ENCODE data around the gene ATRX.
"Not testable (repeated sequence)": the region's sequence is repeated elsewhere in the genome, so short reads cannot be mapped to it uniquely, and the experiment has no call there.

The ATRX gene, protein sequence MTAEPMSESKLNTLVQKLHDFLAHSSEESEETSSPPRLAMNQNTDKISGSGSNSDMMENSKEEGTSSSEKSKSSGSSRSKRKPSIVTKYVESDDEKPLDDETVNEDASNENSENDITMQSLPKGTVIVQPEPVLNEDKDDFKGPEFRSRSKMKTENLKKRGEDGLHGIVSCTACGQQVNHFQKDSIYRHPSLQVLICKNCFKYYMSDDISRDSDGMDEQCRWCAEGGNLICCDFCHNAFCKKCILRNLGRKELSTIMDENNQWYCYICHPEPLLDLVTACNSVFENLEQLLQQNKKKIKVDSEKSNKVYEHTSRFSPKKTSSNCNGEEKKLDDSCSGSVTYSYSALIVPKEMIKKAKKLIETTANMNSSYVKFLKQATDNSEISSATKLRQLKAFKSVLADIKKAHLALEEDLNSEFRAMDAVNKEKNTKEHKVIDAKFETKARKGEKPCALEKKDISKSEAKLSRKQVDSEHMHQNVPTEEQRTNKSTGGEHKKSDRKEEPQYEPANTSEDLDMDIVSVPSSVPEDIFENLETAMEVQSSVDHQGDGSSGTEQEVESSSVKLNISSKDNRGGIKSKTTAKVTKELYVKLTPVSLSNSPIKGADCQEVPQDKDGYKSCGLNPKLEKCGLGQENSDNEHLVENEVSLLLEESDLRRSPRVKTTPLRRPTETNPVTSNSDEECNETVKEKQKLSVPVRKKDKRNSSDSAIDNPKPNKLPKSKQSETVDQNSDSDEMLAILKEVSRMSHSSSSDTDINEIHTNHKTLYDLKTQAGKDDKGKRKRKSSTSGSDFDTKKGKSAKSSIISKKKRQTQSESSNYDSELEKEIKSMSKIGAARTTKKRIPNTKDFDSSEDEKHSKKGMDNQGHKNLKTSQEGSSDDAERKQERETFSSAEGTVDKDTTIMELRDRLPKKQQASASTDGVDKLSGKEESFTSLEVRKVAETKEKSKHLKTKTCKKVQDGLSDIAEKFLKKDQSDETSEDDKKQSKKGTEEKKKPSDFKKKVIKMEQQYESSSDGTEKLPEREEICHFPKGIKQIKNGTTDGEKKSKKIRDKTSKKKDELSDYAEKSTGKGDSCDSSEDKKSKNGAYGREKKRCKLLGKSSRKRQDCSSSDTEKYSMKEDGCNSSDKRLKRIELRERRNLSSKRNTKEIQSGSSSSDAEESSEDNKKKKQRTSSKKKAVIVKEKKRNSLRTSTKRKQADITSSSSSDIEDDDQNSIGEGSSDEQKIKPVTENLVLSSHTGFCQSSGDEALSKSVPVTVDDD (N-terminal part only)

DNA sequence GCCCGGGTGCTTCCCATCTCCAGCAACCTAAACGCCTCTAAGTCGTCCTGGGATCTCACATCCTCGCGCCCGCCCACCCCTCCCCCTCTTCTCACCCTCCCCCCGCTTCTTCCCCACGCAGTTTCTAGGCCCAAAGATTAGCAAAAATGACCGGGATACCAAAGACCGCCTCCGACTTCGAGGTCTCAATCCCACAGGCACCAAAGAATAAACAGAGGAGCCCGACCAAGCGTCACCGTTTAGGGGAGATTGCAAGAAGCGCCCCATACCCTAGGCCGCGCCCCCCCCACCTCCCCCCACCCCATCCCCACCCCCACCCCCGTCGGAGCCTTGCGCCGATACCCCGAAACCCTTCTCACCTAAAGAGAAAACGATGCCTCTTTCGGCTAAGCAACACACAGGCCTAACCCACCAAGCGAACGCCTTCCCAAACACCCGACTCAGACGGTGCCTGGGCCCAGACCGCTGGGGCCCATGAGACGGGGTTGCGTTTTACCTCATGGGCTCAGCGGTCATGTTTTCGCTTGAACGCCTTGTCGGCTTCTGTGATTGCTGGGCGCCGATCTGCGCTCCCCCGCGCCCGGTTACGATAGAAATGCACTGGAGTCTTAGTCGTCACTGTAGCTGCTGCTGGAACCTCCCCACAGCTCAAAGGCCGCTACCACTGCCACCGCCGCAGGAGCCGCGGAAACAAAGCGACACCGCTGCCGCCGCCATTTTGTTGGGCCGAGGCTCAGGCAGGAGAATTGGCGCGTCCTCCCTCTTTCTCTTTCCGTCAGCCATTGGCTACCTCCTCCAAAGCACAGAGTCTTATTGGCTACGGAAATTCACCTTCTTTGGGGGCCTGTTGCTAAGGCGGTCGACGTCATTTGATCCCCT is at the start of gene ATRX:
Gene ATRX (minus strand): TSS at position 731 of the 879 bp plus-strand sequence. CDS start 215 bp downstream, at position 516.
- Histone ChIP-seq H3K4me3 (ENCODE audit: low read depth, low read length) (peak within 1 kb of the TSS; percentile 80), H3K27ac (peak within 1 kb of the TSS; percentile 98), H3K36me3 (peaks cover 8% of the 10 kb centered on the region), H3K9me3 (ENCODE audit: severe bottlenecking) (peaks cover 3% of the 10 kb centered on the region), H3K27me3 (ENCODE audit: insufficient read depth, low read depth, severe bottlenecking) (peaks cover 4% of the 10 kb centered on the region)
- DNase-seq = peak; percentile 72
- TF ChIP-seq, protein P1, sequence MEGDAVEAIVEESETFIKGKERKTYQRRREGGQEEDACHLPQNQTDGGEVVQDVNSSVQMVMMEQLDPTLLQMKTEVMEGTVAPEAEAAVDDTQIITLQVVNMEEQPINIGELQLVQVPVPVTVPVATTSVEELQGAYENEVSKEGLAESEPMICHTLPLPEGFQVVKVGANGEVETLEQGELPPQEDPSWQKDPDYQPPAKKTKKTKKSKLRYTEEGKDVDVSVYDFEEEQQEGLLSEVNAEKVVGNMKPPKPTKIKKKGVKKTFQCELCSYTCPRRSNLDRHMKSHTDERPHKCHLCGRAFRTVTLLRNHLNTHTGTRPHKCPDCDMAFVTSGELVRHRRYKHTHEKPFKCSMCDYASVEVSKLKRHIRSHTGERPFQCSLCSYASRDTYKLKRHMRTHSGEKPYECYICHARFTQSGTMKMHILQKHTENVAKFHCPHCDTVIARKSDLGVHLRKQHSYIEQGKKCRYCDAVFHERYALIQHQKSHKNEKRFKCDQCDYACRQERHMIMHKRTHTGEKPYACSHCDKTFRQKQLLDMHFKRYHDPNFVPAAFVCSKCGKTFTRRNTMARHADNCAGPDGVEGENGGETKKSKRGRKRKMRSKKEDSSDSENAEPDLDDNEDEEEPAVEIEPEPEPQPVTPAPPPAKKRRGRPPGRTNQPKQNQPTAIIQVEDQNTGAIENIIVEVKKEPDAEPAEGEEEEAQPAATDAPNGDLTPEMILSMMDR (IDR thresholded peaks at IDR 0.05; ENCODE audit: low read depth, low read length) = no peak

DNA sequence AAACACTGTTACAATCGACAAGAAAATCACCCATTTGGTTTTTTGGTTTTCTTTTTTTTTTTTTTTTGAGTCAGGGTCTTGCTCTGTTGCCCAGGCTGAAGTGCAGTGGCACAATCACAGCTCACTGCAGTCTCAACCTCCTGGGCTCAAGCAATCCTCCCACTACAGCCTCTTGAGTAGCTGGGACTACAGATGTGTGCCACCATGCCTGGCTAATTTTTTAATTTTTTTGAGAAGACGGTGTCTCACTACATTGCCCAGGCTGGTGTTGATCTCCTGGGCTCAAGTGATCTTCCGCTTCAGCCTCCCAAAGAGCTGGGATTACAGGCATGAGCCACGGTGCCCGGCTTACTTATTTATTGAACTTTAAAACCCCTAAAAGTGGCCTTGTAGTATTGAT is 45.5 kb upstream of the ATRX start:
- H3K4me3 ChIP-seq (ENCODE audit: low read depth, low read length); H3K36me3 ChIP-seq; H3K9me3 ChIP-seq (ENCODE audit: severe bottlenecking); H3K27ac ChIP-seq; DNase-seq; H3K27me3 ChIP-seq (ENCODE audit: insufficient read depth, low read depth, severe bottlenecking): not testable (repeated sequence)

DNA sequence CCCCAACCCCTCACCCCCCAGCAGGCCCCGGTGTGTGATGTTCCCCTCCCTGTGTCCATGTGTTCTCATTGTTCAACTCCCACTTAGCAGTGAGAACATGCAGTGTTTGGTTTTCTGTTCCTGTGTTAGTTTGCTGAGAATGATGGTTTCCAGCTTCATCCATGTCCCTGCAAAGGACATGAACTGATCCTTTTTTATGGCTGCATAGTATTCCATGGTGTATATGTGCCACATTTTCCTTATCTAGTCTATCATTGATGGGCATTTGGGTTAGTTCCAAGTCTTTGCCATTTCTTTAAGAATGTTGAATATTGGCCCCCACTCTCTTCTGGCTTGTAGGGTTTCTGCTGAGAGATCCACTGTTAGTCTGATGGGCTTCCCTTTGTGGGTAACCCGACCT is 36.0 kb upstream of the ATRX start:
- not testable (repeated sequence) for H3K27me3 ChIP-seq (ENCODE audit: insufficient read depth, low read depth, severe bottlenecking); DNase-seq; H3K9me3 ChIP-seq (ENCODE audit: severe bottlenecking); H3K27ac ChIP-seq; H3K4me3 ChIP-seq (ENCODE audit: low read depth, low read length); H3K36me3 ChIP-seq

DNA sequence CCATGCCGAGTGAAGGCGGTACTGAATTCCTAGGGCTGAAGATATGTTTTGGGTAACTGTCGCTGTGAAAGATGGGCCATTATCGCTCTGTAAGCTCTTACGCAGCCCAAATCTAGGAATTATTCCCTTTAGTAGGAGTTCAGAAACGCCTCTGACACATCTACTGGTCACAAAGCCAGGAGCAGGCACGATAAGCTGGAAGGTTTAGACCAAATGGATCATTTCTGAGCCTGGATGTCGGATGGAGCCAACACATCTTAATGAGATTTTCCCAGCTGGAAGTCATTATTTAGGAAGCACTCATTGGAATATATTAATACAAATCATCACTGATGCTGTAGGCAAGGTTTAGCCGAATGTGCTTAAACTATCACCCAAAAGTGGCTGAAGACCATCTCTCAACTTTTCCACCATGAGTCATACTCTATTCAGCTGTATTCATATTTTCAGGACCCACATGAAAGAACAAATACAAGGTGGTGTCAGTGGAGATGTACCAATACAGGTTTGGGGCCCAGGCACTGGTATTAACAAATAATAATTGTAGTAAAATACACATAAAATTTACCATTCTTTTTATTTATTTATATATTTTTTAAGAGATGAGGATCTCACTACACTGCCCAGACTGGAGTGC is 34.2 kb upstream of the ATRX start:
- no peak for DNase-seq
- no peaks in the 10 kb centered on the region for H3K36me3 ChIP-seq
- no peak overlapping the region for H3K27ac ChIP-seq
- TF ChIP-seq, protein P1 (IDR thresholded peaks at IDR 0.05; ENCODE audit: low read depth, low read length) = no peak
- no peaks in the 10 kb centered on the region for H3K9me3 ChIP-seq (ENCODE audit: severe bottlenecking)
- no peak overlapping the region for H3K4me3 ChIP-seq (ENCODE audit: low read depth, low read length)
- no peaks in the 10 kb centered on the region for H3K27me3 ChIP-seq (ENCODE audit: insufficient read depth, low read depth, severe bottlenecking)

DNA sequence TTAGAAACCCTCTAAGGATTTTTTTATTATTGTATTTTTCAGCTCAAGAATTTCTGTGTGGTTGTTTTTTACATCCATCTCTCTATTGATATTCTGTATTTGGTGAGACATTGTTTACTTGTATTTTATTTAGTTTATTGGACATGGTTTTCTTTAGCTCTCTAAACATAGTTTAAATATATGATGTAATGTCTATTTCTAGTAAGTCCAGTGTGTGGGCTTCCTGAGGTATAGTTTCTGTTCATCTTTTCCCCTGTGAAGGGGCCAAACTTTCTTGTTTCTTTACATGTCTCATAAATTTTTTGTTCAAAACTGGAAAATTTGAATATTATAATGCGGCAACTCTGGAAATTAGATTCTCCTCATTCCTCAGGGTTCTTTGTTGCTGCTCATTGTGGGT is 28.2 kb upstream of the ATRX start:
- H3K36me3 ChIP-seq = no peaks in the 10 kb centered on the region
- H3K27me3 ChIP-seq (ENCODE audit: insufficient read depth, low read depth, severe bottlenecking) = no peaks in the 10 kb centered on the region
- H3K4me3 ChIP-seq (ENCODE audit: low read depth, low read length) = no peak overlapping the region
- DNase-seq = no peak
- TF ChIP-seq, protein P1 (IDR thresholded peaks at IDR 0.05; ENCODE audit: low read depth, low read length) = no peak
- no peaks in the 10 kb centered on the region for H3K9me3 ChIP-seq (ENCODE audit: severe bottlenecking)
- no peak overlapping the region for H3K27ac ChIP-seq

DNA sequence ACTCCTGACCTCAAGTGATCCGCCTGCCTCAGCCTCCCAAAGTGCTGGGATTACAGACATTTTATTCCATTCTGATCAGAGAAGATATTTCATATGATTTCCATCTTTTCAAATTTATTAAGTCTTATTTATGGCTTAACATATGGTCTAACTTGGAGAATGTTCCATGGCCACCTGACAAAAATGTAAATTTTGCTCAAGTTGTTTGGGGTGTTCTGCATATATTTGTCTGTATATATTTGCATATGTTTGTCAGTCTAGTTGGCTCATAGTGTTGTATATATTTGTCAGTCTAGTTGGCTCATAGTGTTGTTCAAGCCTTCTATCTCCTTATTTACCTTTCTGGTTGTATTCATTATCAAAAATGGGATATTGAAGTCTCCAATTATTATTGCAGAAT is 16.2 kb upstream of the ATRX start:
- H3K9me3 ChIP-seq (ENCODE audit: severe bottlenecking) = no peaks in the 10 kb centered on the region
- no peak for DNase-seq
- no peak overlapping the region for H3K27ac ChIP-seq
- TF ChIP-seq, protein P1 (IDR thresholded peaks at IDR 0.05; ENCODE audit: low read depth, low read length) = no peak
- no peaks in the 10 kb centered on the region for H3K36me3 ChIP-seq
- H3K27me3 ChIP-seq (ENCODE audit: insufficient read depth, low read depth, severe bottlenecking) = no peaks in the 10 kb centered on the region
- no peak overlapping the region for H3K4me3 ChIP-seq (ENCODE audit: low read depth, low read length)

All from WERI-Rb-1 (cell line).